ENCODE measurements around the gene EEA1.

DNA sequence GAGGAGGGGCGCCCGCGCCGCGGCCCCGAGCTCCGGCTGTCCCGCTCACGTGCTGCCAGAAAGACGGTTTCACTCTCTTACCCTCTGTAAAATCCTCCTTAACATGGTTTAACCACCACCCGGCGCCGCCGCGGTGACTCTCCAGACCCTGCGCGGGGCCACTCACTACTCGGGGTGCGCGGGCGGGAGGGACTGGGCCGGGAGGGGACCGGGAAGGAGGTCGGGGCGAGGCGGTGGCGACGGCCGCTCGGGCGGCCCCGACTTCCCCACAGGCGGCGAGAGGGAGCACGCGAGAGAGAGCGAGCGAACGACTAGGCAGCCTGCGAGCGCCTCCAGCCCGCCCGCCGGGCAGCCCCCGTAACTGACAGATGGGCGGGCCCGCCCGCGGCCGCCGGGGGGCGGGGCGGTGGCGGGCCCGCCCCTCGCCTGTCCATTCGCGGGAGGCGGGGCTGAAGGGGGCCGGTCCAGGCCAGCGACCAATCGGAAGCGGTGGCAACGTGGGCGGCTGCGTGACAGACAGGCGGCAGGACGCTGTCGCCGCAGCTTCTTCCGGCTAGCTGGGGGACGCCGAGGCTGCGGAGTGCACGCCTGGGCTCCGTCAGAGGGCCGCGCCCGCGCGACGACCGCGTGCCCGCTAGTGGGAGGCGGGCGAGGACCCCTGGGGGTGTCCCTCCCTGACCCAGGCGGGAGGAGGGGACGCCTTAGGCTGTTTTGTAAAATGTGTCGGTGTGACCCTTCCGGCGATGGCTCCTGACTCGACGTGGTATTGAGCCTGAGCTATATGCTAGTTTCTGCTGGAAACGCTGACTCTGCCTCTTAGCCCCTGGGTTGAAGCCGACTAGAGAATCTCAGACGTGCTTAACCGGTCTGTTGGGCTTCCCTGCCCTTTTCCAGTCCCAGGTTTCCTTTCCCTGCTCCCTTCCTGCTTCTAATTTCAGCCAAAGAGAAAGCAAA lies at the start of gene EEA1:
- no peak for TF ChIP-seq FOS (IDR thresholded peaks at IDR 0.05; ENCODE audit: borderline replicate concordance, extremely low read depth, insufficient read length)
- no peak for TF ChIP-seq CHD4 (IDR thresholded peaks at IDR 0.05)
- peak in 2 of 3 experiments; percentile 29 to 31; a peak in 3 of 6 replicates for TF ChIP-seq CTCF (IDR thresholded peaks at IDR 0.05 in 2 of 3, conservative IDR thresholded peaks at IDR 0.05 in 1 of 3; ENCODE audit: control insufficient read depth in 2 of 3, extremely low read depth in 1 of 3, insufficient read depth in 1 of 3, low read depth in 3 of 3, low read length in 3 of 3)
- peak; percentile 74 for TF ChIP-seq MXI1 (IDR thresholded peaks at IDR 0.05; ENCODE audit: low read depth, low read length)
- TF ChIP-seq YY1 (IDR thresholded peaks at IDR 0.05; ENCODE audit: low read depth, low read length): peak; percentile 75; the same call in 1 of the 2 replicates
- no peak for TF ChIP-seq NR2C2 (IDR thresholded peaks at IDR 0.05; ENCODE audit: borderline replicate concordance, control insufficient read depth, insufficient read length, low read depth)
- TF ChIP-seq CEBPB (IDR thresholded peaks at IDR 0.05; ENCODE audit: borderline replicate concordance in 1 of 2, low read depth in 2 of 2, low read length in 2 of 2): no peak
- TF ChIP-seq POLR2AphosphoS5 (IDR thresholded peaks at IDR 0.05; ENCODE audit: low read length): peak; percentile 96
- TF ChIP-seq, protein P1, sequence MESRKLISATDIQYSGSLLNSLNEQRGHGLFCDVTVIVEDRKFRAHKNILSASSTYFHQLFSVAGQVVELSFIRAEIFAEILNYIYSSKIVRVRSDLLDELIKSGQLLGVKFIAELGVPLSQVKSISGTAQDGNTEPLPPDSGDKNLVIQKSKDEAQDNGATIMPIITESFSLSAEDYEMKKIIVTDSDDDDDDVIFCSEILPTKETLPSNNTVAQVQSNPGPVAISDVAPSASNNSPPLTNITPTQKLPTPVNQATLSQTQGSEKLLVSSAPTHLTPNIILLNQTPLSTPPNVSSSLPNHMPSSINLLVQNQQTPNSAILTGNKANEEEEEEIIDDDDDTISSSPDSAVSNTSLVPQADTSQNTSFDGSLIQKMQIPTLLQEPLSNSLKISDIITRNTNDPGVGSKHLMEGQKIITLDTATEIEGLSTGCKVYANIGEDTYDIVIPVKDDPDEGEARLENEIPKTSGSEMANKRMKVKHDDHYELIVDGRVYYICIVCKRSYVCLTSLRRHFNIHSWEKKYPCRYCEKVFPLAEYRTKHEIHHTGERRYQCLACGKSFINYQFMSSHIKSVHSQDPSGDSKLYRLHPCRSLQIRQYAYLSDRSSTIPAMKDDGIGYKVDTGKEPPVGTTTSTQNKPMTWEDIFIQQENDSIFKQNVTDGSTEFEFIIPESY (IDR thresholded peaks at IDR 0.05): no peak
- TF ChIP-seq, protein P2, sequence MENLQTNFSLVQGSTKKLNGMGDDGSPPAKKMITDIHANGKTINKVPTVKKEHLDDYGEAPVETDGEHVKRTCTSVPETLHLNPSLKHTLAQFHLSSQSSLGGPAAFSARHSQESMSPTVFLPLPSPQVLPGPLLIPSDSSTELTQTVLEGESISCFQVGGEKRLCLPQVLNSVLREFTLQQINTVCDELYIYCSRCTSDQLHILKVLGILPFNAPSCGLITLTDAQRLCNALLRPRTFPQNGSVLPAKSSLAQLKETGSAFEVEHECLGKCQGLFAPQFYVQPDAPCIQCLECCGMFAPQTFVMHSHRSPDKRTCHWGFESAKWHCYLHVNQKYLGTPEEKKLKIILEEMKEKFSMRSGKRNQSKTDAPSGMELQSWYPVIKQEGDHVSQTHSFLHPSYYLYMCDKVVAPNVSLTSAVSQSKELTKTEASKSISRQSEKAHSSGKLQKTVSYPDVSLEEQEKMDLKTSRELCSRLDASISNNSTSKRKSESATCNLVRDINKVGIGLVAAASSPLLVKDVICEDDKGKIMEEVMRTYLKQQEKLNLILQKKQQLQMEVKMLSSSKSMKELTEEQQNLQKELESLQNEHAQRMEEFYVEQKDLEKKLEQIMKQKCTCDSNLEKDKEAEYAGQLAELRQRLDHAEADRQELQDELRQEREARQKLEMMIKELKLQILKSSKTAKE (IDR thresholded peaks at IDR 0.05; ENCODE audit: low read depth, poor library complexity, severe bottlenecking): peak; percentile 29
